Measurements from ENCODE around the gene ZSWIM1.
"Not testable (repeated sequence)": the region's sequence is repeated elsewhere in the genome, so short reads cannot be mapped to it uniquely, and the experiment has no call there.

Gene ZSWIM1

DNA sequence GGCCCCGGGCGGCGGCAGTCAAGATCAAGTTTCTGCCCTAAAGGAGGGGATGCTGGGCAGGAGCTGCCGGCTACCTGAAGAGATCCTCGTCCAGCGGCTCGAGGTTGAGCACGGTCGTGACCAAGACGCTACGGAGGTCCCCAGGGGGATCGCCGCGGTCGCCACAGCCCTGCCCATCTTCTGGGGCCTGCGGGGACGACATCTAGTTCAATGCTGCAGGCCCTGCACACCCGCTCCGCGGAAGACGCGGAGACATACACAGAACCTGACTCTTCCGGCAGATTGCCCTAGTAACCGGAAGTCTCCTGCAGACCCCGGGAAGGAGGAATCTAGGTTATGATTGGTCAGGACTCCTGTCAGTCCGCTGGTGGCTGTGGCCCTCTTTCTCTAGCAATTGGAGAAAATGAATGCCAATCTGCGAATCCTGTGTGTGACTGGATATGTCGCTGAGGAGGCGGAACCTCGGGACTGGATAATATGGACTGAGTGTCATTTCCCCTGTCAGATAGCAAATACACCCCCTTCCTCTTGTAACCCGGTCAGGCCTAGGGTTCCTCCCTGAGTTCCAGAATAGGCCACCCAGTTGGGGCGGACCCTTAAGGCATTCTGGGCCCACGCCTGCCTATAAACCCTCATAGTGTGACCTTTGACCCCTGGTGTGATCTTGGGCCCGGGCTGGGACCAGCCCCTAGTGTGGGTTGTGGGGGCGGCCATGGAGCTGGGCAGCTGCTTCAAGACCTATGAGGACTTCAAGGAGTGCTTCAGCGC, 23.7 kb upstream of the ZSWIM1 start, which contains the start of the genes ACOT8 and ZSWIM3:
Gene ACOT8 (minus strand): TSS at position 279 of the 768 bp plus-strand sequence. CDS start 77 bp downstream, at position 202.
Gene ZSWIM3 (plus strand): TSS at position 501 of the 768 bp plus-strand sequence. CDS start 212 bp downstream, at position 713.
- peak; percentile 100 for DNase-seq (ENCODE audit: low spot score)

DNA sequence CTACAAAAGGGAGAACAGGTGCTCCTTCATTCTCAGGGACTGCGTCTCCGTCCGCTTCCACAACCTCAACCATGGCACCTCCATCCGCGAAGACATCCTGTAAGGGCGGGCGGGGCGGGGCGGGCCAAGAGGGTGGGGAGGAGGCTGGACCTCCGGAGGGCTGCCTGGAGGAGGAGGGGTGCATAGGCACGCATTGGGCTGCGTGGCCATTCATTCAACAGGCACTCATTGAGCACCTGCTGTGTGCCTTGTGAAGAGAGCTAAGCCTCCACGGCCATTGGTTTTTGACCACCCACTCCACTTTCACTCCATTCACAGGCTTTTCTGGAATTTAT, 23.2 kb upstream of the ZSWIM1 start:
- DNase-seq (ENCODE audit: low spot score) = no peak

DNA sequence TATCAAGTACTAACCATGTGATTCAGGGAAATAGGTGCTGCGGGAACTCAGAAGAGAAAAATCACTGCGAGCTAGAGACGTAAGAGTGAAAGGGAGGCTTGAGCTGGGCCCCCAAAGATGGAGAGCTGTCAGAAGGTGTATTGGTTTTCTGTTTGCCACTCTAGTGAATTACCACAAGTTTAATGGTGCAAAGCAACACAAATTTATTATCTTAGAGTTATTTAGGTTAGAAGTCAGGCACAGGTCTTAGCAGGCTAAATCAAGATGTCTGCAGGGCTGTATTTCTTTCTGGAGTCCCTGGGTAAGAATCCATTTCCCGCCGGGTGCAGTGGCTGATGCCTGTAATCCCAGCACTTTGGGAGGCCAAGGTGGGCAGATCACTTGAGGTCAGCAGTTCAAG, 21.1 kb upstream of the ZSWIM1 start:
- no peak for DNase-seq (ENCODE audit: low spot score)

DNA sequence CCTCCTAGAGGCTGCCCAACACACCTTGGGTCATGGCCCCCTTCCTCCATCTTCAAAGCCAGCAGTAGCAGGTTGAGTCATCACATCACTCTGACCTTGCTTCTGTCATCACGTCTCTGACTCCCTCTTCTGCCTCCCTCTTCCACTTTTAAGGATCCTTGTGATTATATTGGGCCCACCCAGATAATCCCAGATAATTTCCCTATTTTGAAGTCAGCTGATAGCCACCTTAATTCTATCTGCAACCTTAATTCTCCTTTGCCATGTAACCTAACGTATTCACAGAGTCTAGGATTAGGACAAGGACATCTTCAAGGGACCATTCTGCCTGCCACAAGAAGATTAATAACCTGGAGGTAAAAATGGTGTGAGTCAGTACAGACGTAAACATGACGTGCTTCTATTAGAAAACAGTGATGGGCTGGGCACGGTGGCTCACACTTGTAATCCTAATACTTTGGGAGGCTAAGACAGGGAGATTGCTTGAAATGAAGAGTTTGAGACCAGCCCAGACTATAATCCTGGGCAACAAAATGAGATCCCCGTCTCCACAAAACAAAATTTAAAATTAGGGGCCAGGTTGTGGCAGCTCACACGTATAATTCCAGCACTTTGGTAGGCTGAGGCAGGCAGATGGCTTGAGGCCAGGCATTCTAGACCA, 20.3 kb upstream of the ZSWIM1 start:
- no peak for DNase-seq (ENCODE audit: low spot score)

DNA sequence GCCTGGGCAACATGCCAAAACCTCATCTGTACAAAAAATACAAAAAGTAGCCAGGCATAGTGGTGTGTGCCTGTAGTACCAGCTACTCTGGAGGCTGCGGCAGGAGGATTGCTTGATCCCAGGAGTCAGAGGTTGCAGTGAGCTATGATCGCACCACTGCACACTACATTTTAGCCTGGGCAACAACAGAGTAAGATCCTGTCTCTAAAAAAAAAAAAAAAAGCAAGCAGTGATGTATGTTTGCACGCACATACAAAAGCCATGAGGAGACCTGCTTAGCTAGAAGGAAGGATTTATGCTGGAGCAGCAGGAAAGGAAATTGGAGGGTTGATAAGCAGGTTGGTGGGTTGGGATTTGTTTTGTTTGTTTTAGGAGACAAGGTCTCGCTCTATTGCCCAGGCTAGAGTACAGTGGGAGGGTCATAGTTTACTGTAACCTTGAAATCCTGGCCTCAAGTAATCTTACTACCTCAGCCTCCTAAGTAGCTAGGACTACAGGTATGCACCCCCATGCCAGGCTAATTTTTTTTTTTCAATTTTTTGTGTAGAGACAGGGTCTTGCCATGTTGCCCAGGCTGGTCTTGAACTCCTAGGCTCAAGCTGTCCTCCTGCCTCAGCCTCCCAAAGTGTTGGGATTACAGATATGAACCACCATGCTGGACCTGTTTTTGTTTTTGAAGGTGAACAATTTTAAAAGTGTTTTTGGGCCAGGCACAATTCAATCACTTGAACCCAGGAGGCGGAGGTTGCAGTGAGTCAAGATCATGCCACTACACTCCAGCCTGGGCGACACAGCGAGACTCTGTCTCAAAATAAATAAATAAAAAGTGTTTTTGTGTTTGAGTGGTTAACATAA, 19.6 kb upstream of the ZSWIM1 start:
- no peak for DNase-seq (ENCODE audit: low spot score)

DNA sequence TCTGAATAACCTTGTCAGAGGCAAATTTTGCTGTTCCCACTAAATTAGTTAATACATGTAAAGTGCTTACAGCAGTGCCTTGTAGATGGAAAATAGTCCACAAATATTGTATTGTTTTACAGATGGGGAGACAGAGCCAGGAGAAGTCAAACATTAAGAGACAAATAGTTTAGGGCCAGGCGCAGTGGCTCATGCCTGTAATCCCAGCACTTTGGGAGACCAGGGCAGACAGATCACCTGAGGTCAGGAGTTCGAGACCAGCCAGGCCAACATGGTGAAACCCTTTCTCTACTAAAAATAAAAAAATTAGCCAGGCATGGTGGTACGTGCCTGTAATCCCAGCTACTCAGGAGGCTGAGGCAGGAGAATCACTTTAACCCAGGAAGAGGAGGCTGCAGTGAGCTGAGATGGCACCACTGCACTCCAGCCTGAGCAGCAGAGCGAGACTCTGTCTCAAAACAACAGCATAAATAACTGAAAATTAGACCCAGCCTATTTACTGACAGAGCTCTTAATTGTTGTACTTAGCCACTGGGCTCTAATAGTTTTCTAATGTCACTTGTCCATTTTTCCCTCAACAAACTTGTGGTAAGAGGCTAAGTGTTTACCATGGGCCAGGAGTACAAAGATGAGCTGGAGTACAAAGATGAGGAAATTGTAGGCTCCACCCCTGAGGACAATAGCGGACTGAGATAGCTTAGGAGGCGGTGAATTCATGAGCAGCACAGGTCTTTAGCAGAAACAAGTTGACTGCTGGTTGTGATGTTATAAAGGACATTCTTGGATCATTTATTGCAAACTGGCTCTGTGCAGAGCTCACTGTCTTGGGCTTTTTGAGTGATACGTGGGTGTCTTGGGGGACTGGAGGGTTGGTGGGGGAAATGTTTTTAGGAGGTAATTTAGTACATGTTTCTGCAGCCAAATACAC, 17.2 kb upstream of the ZSWIM1 start:
- no peak for DNase-seq (ENCODE audit: low spot score)

DNA sequence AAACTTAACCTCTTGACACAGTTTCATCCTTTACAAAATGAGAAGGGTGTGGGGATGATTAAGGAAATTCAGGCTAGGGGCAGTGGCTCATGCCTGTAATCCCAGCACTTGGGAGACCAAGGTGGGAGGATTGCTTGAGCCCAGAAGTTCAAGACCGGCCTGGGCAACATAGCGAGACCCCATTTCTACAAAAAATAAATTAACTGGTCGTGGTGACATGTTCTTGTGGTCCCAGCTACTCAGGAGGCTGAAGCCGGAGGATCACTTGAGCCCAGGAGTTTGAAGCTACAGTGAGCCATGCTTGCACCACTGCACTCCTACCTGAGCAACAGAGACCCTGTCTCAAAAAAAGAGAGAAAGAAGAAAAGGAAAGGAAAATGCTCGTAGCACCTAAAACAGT, 14.6 kb upstream of the ZSWIM1 start:
- no peak for DNase-seq (ENCODE audit: low spot score)

DNA sequence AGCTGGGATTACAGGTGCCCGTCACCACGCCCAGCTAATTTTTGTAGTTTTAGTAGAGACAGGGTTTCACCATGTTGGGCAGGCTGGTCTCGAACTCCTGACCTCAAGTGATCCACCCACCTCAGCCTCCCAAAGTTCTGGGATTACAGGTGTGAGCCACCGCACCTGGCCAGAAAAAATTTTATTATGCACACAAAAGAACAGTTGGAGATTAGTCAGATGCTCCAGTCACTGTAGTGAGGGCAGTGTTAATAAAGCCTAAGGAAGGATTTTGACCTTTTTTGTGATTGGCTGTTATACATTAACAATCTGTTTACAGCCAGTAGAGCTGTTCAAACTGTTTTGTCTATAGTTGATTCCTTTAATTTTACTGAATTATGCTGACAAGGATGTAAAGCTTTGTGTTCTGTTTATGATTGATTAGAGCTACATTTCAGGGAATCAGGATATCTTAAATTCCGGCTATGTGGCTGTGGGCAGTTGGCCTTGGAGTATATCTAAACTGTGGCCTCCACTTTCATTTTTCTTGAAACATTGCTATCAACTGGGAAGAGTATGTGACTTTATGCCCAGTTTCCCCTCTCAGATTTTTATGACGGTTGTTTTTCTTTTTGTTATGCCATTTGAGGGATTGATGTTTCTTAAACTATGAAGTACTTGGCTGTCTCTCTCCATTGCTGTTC, 13.8 kb upstream of the ZSWIM1 start:
- DNase-seq (ENCODE audit: low spot score) = no peak

DNA sequence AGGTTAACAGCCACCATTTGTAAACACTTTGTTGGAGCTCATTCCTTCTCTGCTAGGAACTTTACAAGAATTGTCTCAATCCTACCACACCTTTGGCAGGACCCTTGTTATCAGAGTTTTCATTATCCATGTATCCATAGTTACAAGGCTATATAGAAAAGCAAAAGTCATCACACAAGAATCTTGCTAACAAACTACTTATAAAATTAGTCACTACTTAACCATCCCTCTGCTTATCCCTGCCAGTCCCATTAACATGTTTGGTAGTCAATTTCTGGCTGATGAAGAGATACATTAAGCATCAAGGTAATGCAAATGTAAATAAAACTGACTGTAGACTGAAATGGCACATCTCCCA, 13.2 kb upstream of the ZSWIM1 start:
- no peak for DNase-seq (ENCODE audit: low spot score)

DNA sequence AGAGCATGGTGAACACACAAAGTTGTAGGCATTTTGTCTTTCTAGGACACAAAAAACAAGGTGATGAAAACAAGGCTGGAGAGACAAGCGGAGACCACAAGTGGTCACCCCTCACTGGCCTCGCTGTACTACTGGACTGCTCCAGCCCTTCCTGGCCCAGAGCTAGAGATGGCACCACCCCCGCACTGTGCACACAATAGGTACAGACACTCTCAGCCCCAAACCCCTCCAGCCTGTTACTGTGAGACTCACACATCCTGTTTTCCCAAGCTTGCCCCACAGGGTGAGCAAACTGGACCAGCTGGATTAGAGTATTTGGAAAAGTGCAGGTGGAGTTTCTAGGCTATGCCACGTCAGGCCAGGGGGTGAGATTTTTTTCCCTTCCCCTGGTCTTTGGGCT, 8.4 kb upstream of the ZSWIM1 start:
- DNase-seq (ENCODE audit: low spot score) = no peak

DNA sequence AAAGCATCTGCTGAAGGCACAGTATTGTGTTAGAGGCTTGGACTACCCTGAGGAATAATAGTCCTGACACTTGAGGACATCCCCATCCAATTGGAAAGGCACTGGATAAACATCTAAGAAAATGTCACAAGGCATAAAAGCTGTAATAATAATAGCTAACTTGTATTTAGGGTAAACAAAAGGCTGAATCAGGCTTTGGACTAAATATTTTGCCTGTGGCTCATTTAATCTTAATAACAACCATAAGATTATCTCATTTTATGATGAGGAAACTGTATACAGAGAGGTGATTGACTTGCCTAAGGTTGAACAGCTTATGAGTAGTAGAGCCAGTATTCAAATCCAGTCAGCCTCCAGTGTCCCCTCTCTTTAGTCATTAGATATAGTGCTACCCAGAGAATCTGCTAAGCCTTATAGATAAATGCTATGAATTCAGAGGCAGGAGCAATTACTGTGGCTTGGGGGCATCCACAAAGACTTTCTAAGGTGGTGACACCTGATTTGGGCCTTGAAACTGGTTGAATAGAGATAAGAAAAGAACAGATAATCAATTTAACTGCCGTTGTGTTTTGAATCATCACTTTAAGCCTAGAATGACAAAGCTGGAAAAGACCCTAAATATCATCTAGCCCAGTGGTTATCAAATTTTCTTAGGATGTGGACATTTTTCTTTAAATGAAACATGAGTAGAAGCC, 7.5 kb upstream of the ZSWIM1 start:
- no peak for DNase-seq (ENCODE audit: low spot score)

DNA sequence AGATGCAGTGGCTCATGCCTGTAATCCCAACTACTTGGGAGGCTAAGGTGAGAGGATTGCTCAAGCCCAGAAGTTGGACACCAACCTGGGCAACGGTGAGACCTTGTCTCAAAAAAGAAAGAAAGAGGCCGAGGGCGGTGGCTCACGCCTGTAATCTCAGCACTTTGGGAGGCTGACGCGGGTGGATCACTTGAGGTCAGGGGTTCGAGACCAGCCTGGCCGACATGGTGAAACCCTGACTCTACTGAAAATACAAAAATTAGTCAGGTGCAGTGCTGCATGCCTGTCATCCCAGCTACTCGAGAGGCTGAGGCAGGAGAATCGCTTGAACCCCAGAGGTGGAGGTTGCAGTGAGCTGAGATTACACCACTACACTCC, 6.9 kb upstream of the ZSWIM1 start:
- DNase-seq (ENCODE audit: low spot score) = not testable (repeated sequence)

DNA sequence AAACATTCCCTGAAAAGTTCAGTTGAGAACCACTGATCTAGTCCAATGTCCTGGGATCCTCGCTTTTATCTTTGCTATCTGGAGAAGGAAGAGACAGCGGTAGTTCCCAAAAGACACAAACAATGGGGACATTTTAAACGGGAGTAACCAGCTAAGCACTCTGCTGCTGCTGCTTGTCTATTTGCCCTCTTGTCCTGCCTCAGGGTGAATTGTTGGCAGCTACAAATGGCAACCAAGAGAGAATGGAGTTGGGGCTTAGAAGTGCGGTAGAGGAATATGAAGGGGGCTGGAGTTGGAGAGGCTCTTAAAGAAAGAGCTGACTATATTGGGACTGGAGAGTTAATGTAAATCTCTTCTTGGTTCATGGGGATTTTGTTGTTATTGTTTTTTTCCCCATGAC, 6.5 kb upstream of the ZSWIM1 start:
- no peak for DNase-seq (ENCODE audit: low spot score)

DNA sequence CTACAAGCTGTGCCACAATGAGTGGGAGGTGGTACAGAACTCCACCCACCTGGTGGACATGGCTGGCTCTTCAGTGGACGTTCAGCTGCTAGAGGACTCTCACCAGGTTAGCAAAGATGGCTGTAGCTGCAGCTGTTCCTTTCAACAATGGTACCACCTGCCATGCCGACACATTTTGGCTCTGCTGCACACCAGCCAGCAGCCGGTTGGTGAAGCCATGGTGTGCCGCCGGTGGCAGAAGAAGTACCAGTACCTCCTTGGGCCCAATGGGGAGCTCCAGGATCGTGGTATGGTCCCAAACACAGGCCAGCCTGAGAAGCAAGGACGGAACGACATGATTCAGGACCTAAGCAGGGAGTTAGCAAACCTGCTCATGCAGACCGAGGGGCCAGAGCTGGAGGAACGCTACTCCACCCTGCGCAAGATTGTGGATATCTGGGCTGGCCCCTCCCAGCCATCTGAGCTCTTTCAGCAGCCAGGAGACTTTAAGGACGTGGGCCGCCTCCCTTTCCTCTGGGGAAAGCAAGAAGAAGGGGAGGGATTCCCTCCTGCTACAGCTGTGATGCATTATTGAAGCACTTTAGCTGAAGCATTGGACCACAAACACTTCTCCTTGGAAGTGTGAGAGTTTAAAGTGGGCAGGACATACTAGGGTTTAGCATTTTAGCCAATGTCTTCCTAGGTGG, 2.8 kb upstream of the ZSWIM1 start:
- no peak for DNase-seq (ENCODE audit: low spot score)

DNA sequence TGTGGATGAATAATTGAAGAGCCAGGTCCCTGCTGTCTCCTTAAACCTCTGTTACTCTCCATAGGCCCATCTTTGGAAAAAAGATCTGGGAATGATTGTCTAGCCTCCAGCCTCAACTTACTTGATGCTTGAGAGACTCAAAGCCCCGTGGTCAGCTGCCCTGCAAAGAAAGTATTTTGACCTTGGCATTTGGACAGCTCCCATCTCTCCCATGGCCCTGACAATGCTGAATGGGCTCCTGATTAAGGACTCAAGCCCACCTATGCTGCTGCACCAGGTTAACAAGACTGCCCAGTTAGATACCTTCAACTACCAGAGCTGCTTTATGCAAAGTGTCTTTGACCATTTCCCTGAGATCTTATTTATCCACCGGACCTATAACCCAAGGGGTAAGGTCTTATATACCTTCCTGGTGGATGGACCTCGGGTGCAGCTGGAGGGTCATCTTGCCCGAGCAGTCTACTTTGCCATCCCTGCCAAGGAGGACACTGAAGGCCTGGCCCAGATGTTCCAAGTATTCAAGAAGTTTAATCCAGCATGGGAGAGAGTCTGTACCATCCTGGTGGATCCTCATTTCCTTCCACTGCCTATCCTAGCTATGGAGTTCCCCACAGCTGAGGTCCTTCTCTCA, 1.6 kb downstream of the ZSWIM1 start:
- no peak for DNase-seq (ENCODE audit: low spot score)

DNA sequence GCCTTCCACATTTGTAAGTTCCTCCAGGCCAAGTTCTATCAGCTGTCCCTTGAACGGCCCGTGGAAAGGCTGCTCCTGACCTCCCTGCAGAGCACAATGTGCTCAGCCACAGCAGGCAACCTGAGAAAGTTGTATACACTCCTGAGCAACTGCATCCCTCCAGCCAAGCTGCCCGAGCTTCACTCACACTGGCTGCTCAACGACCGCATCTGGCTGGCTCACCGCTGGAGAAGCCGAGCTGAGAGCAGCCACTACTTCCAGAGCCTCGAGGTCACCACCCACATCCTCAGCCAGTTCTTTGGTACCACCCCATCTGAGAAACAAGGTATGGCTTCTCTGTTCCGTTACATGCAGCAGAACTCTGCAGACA, 2.1 kb downstream of the ZSWIM1 start:
- DNase-seq (ENCODE audit: low spot score) = no peak

DNA sequence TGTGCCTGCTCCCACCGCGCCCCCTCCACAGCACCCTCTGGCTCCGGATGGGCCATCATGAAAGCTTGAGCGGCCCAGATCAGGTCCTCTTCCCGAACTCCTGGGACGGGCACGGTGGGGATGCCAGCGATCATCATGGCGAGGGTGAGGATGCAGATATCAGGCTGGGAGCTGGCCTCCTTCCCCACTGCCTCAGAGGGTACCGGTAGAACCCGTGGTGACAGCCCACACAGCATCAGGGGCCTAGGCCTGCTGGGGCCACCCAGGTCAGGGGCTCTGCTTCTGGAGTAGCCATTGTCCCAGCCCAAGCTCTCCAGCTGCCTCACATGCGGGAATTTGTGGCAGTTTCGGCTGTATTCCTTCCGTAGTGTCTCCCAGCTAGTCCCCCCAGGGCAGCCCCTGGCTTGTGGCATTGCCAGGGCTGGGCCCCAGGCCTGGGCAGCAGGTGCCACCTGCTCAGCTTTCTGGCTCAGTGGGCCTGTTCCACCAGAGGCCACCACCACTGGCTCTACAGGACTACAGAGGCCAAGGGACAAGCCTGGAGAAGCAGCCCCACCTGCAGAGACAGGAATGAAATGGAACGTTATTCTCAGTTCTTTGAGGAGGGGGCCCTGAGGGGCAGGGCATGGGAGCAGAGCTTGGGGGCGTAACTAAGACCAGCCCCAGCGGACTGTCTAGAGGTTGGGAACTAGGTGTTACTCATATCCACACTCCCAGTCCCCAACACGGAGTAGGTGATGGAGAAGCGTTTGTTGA, 5.7 kb downstream of the ZSWIM1 start:
- no peak for DNase-seq (ENCODE audit: low spot score)

DNA sequence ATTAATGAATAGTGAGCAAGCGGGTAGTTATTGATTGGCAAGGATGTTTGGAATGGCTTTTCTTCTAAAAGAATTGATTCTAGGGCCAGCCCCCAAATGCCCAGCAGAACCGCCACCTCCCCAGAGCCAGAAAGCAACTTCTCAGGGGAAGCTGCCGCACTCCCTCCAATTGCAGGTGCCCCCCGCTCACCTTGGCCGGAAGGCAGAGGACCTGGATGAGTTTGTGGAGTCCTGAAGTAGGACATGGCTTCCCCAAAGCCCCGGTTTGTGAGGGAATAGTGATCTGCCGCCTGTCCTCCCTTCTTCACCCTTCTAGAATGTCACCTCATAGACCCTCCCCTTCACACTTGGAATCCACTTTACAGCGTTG, 6.3 kb downstream of the ZSWIM1 start, which contains the start of gene SPATA25:
Gene SPATA25 (minus strand): TSS at position 277 of the 370 bp plus-strand sequence. CDS start 32 bp downstream, at position 245.
- no peak for DNase-seq (ENCODE audit: low spot score)

DNA sequence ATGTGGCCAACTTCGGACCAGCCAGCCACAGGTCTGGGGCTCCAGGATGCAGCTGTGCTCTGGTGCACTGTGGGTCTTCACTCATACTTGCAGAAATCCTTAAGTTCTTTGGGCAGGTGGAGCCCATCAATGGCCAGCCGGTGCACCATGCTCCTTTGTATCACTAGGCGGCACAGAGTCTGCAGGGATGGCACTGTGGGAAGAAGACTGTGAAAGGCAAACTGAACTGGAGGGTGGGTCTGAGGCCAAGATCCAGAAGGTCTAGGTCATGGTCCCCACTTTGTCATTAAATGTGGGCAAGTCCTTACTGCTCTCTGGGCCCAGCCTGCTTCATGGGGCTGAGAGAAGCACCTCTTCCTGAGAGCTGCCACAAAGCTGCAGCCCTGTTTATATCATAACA, 7.7 kb downstream of the ZSWIM1 start:
- no peak for DNase-seq (ENCODE audit: low spot score)
